HPDE6-E6E7 (cell line): ENCODE data around the gene CHST8.

Source experiments
- DNase-seq: peaks from one replicate; pipeline ENCODE4 v3.0.0; 2011; ENCODE audit warnings: missing footprints; ENCODE audit errors: extremely low spot score

Gene CHST8

DNA sequence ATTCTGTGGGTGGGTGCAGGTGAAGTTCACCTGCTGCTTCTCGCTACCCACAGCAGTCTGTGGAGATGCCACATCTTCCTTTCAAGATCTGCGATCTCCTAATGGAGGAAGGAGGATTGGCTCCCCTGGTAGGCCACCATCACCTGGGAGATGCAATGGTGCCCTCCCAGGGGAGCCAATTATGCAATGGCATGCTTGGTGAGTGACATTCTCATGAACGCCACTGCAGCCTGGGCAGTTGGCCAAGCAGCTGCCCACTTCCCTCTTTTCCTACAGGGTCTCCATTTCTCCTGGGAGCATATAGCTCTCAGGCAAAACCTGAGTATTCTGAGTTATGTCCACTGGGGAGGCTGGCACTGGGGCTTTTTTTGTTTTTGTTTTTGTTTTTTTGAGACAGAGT lies 91.4 kb downstream of the CHST8 start:
- no peak for DNase-seq

GRCh38 chr19:33714149-33714548 lies 92.4 kb downstream of the CHST8 start:
- DNase-seq, result no peak

DNA sequence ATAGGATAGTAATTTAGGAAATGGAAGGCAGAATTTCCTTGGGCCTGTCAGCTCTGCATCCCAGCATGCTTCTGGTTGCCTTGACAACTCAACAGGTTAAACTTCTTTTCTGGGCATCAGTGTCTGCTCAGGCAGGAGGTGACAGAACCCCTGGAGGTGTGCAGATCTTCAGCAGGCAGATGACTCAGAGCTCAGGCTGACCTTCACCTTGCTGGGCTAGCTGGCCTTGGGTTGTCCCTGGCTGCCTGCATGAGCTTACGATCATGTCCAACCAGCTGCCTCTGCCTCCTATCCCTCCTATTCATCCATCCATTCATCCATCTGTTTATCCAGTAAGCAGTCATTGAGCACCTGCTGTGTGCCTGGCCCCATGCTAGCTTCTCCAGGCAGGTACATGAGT lies 93.7 kb downstream of the CHST8 start:
- DNase-seq, result no peak

DNA sequence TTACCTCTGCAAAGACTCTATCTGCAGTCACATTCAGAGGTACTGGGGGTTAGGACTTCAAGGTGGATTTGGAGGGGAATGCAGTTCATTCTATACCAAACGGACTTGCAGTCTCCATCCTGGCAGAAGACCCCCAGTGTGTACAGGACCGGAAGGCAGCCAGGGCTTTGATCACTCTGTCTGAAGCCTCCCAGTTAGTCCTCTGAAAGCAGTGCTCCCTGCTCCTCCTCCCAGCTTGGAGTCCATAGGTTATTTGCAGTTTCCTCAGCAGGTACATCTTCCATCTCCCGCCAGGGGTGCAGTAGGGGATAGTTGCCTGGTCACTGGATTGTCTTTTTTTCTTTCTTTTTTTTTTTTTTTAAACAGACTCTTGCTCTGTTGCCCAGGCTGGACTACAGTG lies 96.1 kb downstream of the CHST8 start:
- DNase-seq, result no peak

DNA sequence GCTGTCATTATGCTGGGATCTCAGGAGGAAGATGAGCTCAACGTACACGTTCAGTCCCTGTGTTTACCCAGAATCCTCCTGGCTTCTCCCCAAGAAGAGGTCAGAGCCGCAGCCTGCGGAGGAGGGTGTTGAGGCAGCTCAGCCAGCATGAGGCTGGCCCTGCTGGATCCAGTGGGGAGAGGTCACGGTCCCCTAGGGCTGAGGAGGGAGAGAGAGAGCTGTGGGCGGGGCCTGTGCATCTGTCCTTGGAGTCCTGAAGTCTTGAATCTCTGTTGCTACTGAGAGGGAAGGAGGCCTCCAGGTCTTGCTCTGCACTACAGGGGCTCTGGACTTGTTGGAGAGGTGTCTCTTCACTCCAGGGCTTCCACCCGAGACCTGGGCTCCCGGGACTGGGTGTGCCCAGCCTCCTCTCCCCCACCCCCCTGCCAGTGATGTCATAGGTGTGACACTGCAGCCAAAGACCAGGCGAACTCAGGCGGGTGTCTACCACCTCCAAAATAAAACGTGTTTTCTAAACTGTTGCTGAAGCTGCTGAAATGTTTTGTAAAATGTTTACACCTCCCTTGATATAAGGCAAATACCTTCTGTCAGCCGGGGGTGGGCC lies 97.0 kb downstream of the CHST8 start:
- DNase-seq, result no peak

- no peak for DNase-seq
Observed at GRCh38 chr19:33719366-33720154, 97.8 kb downstream of the CHST8 start.

- no peak for DNase-seq
Observed at GRCh38 chr19:33720155-33720493, 98.4 kb downstream of the CHST8 start.

DNA sequence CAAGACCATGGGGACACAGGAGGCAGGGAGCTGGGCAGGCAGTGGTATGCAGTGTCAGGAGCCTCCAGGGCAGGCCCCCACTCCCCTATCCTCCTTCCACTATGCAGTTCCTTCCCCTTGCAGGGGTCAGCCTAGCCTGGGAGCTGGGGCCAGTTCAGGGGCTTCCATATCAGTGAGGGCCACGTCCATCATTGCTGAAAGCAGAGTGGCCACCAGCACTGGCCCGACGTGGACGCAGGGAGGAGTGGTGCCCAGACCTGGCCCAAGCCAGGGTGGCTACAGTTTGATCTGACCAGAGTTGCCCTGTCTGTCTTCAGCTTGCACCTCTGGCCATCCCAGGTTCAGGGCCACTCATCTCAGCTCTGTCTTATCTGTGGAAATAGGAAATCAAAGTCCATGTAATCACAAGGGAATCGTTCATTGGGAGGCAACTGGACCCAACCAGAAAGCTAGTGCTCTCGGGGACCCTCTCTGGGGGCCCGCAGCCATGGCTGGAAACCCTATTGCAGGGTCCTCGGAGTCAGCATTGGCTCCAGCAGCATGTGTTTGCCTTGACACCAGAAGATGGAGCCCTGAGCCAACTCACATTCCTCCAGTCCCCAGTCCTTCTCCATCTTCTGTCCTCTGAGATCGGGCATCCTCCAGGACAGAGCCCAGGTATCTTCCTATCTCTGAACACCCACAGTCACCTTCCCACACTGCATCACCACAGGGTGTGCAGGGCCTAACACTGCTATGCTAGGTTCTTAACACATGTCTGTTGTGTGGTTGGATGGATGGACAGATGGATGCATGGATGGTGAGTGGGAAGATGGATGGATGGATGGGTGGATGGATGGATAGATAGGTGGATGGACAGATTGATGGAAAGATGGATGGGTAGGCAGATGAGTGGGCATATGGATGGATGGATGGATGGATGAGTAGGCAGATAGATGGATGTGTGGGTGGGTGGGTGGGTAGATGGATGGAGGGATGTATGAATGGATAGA lies 99.2 kb downstream of the CHST8 start:
- no peak for DNase-seq

DNA sequence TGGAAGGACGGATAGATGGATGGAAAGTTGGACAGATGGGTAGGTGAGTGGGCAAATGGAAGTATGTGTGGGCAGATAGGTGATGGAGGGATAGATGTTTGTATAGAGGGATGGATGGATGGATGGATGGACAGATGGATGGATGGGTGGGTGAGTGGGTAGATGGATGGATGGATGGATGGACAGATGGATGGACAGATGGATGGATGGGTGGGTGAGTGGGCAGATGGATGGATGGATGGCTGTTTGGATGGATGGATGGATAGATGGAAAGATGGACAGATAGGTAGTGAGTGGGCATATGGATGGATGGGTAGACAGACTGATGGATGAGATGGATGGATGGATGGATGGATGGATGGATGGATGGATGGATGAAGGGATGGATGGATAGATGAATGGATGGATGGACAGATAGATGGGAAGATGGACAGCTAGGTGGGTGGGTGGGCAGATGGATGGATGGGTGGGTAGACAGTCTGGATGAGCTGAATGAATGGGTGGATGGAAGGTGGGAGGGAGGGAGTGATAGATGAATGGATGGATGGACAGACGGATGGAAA lies 100.1 kb downstream of the CHST8 start:
- no peak for DNase-seq

DNA sequence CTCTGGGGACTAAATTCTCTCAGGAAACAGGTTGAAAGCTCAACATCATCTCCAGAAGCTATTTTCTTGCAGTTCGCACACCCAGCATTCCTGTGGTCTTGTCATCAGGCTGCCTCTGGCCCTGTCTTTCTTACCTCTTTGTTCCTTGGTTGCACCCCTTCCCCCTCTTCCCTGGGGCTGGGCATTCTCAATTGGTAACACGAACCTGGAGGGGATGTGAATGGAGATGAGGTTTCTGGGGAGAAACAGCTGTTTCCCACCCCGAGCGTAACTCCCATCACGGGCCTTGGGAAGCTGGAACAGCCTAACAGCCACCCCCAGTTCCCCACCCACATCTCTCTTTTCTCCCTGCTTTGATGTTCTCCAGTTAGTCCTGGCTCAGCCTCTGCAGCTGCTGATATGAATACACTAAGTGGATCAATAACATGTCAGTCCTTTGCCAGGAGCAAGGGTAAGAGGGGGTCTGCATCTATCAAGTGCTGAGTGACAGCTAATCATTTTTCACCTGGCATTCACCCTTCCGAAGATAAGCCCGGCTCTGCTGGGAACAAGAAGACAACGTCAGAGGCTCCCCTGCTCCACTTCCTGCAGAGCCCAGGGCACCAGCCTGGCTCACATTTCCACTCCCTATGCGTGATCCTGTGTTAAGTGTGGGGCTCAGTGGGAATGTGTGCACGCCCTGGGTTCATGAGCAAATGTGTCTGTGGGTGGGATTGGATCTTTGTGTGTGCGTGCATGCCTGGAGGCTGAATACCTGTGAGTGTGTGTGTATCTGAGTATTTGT lies 100.9 kb downstream of the CHST8 start:
- no peak for DNase-seq

- DNase-seq, result no peak
Observed at GRCh38 chr19:33723512-33723911, 101.8 kb downstream of the CHST8 start.

DNA sequence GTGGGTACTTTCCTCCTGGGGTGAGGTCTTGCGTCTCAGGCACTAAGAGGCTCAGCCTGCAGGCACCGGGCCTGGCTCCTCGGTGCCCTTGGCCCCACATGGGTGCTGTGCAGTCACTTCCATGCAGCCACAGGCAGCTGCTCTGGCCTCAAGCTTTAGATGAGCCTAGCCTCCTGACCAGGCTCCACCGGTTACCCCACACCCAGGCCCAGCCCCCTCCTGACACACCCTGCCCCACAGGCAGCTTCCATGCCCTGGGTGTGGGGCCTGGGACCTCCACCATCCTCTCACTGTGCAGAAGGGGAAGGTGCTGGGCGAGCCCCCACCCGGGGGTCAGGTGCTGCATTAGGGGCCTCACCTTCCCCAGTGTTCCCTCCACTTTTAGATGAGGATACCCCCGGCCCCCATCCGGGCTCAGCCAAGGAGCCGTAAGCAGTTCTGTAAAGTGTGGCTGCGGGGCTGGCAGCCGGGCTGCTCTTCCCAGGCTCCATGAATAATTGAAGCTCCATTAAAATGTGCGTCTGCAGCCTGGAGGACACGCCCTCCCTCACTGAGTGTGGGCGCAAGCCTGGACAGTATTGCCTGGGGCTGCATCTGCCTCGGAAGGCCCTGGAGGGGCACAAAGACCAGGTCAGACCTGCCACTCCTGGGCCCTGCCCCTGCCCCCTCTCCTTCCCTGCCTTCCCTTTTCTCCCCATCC lies 102.4 kb downstream of the CHST8 start:
- no peak for DNase-seq

GRCh38 chr19:33724721-33725060 lies 102.9 kb downstream of the CHST8 start:
- no peak for DNase-seq

- DNase-seq, result no peak
Observed at GRCh38 chr19:33725567-33725966, 103.8 kb downstream of the CHST8 start.

- no peak for DNase-seq
Observed at GRCh38 chr19:33726756-33727155, 105.0 kb downstream of the CHST8 start.

- DNase-seq, result no peak
Observed at GRCh38 chr19:33727331-33727998, 105.7 kb downstream of the CHST8 start.

- no peak for DNase-seq
Observed at GRCh38 chr19:33728141-33728540, 106.4 kb downstream of the CHST8 start.

GRCh38 chr19:33730858-33731607 lies 109.3 kb downstream of the CHST8 start:
- DNase-seq, result no peak

GRCh38 chr19:33731881-33732280 lies 110.1 kb downstream of the CHST8 start:
- no peak for DNase-seq

- DNase-seq, result no peak
Observed at GRCh38 chr19:33734913-33735312, 113.2 kb downstream of the CHST8 start.
